22Rv1 (cell line): ENCODE results near the gene GPC6.

Source experiments
- CTCF ChIP-seq: fragments of 450-650 bp; IDR thresholded peaks from 2 replicates; pipeline ENCODE4 v1.5.1; 2017; ENCODE audit warnings: mild to moderate bottlenecking
- ZFX ChIP-seq: fragments of 450-650 bp; IDR thresholded peaks from 2 replicates; pipeline ENCODE4 v1.6.1; 2017; ENCODE audit warnings: antibody characterized with exemption, borderline replicate concordance

- no peak for TF ChIP-seq CTCF
- TF ChIP-seq ZFX: no peak
Measured at GRCh38 chr13:94112227-94112626, 885.6 kb downstream of the GPC6 start.
